HG03196 (cell line): ENCODE results near the gene KRTAP5-5.
"Not testable (repeated sequence)": the region's sequence is repeated elsewhere in the genome, so short reads cannot be mapped to it uniquely, and the experiment has no call there.

Experiments used
- ATAC-seq: cut with Tn5 transposase; IDR thresholded peaks from one replicate; pipeline ENCODE4 v1.9.1; 2021; ENCODE audit not compliant: unreplicated experiment

The KRTAP5-5 gene

DNA sequence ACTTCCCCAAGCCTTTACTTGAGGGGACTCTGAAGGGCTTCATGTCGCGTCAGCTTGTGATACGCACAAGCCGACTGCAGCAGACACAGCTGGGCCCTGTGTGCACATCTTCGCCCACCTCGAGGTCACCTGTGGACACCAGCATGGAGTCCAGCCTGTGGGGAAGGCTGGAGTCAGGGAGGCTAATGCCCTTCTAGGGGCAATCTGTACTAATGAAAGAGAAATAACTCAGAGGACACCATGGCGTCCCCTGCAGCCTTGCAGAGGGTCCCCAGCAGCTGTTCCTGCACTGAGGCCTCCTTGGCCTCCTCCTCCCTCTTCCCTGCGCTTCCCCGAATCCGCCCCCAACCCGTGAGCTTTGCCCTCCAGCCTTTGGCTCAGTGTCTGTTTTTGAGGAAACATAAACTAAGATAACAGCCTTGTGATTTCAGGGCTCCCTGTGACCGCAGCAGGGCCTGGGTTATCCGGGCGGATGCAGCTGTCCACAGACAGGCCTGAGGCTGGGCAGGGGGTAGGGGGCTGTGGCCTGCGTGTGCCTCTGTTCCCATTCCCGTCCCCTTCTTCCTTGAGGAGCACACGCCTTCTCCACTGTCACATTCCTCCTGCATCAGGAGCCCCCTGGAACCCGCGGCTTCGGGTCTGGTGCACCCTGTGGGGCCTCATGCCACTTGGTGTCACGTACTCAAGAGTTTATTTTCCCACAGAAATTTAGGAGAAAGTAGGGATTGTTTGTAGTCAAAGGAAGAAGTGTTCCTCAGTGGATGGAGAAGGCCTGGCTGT, 25.0 kb downstream of the KRTAP5-5 start:
- ATAC-seq: no peak

DNA sequence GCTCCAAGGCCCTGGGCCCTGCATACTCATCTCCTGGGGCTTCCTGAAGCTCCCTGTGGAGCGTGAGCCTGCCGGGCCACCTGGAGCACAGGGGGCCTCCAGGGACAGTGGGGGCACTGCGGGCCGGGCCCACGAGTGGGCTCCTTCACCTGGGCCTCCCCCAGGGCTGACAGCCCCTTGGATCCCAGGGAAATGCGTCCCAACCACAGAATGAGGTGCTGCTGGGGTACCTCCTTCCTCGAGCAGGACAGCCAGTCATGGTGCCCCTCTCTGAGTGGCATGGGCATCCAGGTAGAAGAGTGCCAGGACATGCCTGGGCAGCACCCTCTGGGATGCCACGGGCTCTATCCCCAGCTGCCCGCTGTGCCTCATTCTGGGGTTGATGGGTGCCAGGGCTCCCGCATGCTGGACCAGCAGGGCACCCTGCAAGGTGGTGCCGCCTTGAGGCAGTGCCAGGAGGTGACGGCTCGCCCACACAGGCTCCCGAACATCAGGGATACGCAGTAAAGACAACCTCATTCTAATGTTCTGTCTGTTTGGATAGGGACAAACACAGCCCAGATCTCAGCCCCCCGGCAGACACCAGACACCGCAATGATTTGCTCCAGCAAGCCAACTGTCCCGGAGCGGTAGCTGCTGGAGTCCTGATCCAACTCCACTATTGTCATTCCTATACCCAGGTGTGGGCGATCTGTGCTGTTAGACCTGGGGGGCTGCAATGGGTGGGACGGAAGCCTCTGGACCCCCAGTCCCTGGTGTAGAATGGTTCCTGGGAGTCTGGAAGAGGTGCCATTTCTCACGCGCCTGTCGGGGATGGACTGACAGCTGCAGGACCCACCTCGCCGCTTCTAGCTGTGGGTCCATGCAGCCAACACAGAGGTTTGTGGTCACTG, 25.8 kb downstream of the KRTAP5-5 start:
- no peak for ATAC-seq

DNA sequence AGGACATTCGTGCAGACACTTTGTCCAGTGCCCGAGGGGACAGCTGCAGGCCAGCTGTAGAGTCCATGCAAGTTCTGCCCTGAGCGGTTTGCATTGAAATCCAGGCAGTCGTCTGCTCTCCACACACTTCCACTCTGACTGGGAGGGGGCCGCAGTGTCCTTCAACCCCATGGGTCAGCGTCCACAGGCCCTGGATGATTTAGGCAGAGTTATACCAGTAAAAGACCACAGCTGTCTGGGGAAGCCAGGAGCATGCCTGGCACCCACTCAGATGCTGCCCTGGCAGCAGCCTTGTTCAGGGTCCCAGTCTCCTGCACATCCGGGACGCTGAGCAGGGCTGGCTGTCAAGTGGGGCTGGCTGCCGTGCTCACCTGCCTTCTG, 26.5 kb downstream of the KRTAP5-5 start:
- ATAC-seq: no peak

DNA sequence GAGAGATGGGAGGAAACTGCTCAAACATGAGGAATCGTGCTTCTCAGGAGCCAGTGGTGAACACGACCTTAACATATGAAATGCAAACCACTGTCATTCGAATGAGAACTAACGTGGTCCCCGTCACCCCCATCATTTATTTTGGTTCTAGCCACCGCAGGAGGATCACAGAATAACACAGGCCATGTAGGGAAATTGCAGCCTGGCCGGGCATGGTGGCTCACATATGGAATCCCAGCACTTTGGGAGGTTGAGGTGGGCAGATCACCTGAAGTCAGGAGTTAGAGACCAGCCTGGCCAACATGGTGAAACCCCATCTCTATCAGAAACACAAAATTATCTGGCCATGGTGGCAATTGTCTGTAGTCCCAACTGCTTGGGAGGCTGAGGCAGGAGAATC, 27.1 kb downstream of the KRTAP5-5 start:
- no peak for ATAC-seq

DNA sequence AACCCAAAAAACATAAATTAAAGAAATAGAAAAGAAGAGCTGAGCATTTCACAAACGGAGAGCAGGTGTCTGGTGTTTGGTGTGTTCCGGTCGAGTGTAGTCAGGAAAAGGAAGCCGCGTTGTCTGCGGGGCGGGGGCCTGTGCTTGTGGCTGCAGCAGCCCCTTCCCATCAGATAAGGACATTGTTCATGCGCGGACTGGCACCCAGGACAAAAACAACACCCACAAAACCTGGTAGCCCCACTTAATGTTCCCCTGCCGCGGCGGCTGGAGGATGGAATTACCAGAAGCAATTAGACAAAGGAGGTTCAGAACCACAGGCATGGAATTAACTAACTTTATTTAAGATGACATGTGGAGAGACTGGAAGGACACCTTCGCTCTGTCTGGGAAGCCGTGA, 29.9 kb downstream of the KRTAP5-5 start:
- ATAC-seq: no peak

DNA sequence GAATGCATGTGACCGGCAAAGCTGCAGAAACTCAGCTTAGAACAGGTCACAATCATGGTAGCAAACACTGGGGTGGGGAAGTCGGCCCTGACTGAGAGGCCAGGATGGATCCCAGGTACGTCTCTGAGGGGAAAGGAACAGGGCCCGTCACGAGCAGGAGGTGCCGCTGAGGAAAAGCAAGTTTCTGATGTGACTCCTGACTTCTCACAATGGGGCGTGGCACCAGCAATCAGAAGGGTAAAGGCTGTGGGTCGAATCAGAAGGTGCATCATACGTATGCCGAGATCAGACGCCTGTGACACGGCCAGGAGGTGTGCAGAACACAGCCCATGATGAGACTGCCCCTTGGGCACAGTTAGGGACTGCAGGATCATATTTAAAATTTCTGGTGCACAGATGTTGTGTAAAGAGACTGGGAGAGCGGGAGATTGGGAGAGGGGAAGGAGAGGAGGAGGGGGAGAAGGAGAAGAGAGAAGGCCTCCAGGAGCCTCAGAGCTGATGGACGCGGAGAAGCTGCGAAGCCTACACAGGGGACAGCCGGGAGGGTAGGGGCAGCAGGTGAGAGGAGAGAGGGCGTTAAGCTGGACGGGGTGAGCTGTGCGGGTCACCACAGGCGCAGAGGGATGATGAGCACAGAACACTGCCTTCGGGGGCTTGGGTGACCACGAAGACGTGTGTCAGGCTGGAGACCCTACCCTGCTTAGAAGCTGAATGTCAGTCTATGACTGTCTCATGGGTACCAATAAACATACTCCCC, 30.7 kb downstream of the KRTAP5-5 start:
- ATAC-seq: no peak

DNA sequence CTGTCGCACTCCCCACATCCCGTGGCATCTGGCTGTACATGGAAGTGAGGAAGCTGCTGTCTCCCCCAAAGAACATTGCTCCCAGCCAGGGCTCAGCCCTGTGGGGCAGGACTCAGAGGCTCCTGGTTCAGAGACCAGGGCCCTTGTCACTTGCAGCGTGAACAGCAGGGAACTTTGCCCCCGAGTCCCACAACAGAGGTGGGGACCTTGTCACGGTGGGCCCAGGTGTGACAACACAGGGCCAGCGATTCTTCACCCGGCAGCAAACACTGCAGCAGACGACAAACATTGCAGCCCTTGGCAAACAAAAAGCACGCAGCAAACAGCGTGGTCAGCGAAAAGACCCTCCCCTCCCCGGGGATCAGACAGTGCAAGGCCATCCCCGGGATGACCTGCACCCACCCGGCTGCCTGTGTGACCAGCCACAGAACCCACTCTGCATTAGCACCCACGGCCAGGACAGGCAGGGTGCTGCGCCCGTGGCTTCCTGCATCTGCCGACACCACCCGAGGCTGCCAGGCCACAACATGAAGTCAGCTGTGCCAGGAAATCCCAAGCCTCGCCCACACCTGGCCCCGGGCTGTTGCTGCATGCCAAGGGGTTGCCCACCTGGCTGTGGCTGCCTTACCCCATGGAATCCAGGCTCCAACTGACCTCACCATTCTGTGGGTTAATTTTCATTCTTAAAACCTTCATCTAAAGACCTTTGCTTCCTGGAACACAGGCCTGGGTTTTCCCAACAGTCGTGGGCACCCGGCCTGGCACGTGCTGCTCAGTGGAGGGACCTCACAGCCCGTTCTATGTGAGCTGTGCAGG, 32.1 kb downstream of the KRTAP5-5 start:
- ATAC-seq: not testable (repeated sequence)

DNA sequence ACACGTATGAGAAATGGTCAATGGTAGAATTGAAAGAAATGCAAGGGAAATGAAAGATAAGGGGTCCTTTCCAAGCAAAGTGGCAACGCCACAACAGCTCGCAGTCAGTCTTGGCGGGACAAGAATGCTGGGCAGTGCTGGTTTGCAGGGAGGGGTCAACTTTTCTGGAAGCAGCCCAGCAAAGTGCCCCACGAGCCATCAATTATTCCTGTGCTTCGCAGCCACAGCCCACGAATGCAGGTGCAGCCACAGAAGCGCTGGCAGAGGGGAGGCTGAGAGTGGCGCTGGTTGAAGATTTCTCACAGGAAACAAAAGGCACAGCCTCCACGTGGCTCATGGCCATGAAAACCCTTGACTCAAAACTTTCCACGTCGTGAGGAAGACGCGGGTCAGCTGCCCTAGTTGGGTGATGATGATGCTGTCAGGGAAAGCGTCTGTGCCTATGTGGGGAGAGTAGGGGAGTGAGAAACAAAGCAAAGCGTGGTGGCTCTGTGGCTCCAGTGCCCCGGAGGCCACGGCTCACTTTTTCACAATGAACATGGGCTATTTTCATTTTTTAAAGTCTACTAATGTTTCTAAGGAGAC, 33.2 kb downstream of the KRTAP5-5 start:
- not testable (repeated sequence) for ATAC-seq

DNA sequence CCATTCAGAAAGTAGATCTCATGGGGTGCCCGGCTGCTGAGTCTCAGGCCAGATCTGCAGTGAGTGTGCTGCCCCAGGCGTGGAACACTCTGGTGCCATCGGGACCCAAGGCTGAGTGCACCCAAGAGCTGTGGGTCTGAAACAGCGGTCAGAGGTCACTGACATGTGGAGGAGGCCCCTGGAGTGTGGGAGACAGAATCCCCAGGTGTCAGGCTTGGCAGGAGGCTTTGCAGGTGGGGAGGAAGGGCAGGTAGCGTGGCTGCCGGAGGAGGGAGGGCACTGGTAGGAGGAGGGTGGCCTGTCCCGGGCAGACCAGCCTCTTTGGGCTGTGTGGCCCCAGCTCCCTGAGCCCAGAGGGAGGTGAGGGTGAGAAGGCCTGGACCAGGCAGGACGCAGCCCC, 35.7 kb downstream of the KRTAP5-5 start:
- no peak for ATAC-seq

DNA sequence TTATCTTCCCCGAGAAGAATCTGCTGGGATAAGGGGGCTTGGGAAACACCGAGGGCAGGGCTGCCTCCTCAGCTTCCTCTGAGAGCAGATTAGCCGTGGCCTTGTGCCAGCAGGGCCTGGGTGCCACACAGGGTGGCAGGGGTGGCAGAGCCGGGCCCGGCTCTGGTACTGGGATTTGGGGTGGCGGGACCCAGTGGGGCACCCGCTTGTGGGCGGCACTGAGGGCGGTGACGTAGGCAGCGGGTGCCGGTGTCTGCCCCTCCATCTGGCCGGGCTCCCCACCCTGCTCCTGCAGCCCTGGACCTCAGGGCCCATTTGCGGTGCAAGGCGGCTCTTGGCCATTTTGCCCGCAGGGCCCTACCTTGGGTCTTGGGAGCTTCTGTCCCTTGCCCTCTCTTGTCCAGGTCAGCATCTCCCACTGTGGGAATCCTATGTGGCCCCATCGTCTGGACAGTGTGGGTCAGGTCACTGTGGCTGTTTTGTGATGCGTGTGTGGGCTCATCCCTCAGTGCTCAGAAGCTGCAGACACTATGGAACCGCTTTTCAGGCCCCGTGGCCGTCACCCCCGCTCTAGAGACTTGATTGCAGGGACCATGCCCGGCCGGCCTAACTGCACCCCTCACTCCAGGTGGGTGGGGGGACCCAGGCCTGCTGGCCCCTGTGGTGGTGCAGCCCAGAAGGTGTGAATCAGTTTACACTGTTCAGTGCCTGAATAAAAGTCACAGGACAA, 37.7 kb downstream of the KRTAP5-5 start:
- no peak for ATAC-seq

DNA sequence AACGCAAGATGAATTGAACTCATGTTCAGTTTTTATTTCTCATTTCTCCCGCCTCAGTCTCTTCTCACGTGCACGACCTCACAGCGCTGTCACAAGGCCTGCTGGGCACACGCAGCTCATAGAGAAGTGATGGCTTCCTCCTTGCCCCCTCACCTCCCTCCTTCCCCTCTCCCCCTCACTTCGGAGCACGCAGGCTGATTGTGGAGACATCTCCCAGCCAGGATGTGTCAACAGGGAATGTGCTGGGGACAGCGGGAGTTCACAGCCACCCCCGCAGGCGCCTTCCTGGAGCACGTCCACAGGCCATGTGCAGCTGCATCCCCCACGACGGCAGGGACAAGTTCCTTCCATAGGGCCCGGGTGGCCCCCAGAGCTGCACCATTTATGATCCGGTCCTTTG, 38.3 kb downstream of the KRTAP5-5 start:
- ATAC-seq: no peak

DNA sequence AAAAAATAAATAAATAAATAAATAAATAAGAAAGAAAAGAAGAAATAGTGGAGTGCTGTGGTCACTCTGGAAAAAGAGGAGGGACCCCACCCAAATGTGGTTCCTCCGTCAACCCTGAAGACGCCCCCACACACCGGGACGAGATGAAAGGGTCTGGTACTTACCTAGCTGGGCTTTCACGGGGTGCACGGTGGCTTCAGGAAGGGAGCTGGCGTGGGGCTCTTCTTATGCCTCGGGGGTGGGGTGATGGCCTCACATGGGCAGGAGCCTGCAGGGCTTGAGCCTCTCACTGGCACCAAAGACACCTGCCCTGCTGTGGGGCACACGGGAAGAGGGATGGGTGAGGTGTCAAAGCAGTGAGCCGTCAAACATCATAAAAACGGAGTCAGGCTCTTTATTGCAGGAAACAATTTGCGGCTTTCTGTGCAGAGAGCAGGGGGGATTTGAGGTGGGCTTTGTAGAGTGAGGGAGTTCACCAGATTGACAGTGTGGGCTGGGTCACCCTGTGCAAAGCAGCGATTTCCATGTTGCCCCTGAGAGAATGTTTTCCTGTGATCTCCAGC, 39.4 kb downstream of the KRTAP5-5 start:
- ATAC-seq: no peak

DNA sequence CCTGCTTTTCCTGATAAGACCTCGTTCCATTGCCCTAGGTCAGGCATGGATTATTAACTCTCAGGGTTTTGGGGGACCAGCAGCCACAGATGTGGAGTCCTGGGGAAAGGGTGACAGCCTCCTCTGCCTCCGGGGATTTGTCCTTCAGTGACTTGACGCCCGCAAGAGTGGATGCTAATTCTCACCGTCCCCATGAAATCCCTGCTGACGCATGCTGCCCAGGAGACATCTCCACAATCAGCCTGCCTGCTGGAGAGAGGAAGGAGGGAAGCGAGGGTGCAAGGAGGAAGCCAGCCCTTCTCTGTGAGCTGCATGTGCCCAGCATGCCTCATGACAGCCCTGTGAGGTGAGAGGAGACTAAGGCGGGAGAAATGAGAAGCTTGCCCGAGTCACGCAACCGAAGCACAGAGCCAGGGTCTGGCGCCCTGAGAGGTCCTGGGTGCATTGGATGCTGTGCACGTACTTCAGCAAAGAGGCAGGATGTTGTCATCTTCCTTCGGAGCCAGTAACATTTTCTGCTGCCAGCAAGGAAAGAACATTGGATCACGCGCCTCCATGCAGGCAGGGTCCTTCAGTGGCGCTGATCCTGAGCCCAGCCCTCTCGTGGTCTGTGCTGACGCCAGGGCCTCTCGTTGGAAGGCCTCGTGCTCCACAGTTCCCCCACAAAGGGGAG, 40.1 kb downstream of the KRTAP5-5 start:
- no peak for ATAC-seq

DNA sequence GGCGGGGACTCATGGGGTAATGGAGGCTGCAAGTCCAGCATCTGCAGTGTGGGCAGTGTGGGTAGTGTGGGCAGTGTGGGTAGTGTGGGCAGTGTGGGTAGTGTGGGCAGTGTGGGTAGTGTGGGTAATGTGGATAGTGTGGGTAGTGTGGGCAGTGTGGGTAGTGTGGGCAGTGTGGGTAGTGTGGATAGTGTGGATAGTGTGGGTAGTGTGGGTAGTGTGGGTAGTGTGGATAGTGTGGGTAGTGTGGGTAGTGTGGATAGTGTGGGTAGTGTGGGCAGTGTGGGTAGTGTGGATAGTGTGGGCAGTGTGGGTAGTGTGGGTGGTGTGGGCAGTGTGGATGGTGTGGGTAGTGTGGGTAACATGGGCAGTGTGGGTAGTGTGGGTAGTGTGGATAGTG, 40.9 kb downstream of the KRTAP5-5 start:
- ATAC-seq: not testable (repeated sequence)

DNA sequence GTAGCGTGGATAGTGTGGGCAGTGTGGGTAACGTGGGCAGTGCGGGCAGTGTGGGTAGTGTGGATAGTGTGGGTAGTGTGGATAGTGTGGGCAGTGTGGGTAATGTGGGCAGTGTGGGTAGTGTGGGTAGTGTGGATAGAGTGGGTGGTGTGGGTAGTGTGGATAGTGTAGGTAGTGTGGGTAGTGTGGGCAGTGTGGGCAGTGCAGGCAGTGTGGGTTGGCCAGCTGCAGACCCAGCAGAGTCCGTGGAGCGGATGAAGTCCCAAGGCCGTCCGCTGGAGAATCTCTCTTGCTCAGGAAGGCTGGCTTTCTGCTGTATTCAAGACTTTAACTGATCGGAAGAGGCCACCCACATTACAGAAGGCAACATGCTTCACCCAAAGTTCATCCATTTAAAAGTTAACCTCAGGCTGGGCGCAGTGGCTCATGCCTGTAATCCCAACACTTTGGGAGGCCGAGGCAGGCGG, 41.4 kb downstream of the KRTAP5-5 start:
- no peak for ATAC-seq

DNA sequence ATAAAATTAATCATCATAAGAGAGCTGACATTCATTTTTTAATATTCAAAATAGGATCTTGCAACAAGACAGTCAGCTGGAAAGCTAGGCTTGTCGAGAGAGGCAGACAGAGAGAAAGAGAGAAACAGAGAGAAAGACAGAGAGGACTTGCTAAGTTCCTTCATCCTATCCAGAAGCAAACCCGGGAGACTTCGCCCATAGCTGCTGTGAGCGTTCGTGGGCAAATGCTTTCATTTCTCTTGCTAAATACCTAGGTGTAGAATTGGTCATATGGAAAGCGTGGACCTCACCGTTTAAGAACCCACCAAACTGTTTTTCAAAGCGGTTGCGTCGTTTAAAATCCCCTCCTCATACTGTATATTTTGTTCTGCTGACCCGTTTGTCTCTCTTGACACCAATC, 42.1 kb downstream of the KRTAP5-5 start:
- ATAC-seq: no peak

DNA sequence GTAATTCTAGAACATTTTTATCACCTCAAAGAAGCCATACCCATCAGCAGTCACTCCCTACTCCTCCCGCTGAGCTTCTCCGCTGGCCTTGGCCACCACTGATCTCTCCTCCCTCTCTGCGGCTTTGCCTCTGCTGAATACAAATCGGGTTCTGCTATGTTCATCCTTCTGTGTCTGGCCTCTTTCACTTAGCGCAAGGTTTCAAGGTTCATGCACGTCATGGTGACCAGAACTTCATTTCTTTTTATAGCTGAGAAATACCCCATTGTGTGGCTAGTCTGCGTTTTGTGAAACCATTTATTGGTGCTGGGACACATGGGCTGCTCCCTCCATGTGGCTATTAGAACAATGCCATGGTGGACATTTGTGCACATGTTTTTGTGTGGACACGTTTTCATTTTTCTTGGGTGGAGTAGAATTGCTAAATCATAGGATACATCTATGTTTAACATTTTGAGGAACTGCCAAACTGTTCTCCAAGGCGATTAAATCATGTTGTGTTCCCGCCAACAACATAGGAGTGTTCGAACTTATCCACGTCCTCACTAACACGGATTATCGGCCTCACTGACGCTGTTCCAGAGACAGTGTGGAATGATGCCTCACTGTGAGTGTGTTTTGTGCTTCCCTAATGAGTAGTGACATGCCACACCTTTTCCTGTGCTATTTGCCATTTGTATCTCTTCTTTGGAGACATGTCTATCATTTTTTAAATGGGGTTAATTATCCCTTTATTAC, 43.2 kb downstream of the KRTAP5-5 start:
- ATAC-seq: no peak
